HG02571 (cell line): ENCODE measurements around the gene L3MBTL1.

Experiments used
- ATAC-seq: cut with Tn5 transposase; IDR thresholded peaks from one replicate; pipeline ENCODE4 v1.9.1; 2021; ENCODE audit warnings: mild to moderate bottlenecking, moderate library complexity; ENCODE audit not compliant: unreplicated experiment

L3MBTL1 gene

GRCh38 chr20:43507150-43508080, at the start of gene L3MBTL1:
L3MBTL1 (plus strand) TSS chr20:43507697; CDS start chr20:43513504, 5,807 bp downstream.
- ATAC-seq = no peak

DNA sequence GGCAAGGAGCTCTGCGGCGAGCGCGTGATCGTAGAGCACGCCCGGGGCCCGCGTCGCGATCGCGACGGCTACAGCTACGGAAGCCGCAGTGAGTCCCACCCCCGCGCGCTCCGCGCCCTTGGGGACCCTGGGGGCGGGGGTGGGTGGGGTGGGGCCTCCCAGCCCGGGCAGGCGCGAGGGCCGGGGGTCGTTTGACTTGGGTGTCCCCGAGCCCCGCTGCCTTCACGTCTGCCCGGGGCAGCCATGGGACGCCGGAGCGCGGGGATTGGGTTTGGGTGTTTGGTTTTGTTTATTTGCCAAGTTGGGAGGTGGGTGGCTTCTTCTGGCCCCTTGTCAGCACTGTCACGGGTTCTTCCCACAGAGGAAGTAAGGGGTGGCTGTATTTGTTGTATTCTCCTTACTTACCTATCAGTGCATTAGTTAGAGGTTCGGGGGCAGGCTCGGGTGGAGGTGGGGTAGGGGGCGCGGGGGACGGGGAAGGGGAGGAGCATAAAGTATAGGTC, 49.0 kb upstream of the L3MBTL1 start:
- ATAC-seq = no peak

DNA sequence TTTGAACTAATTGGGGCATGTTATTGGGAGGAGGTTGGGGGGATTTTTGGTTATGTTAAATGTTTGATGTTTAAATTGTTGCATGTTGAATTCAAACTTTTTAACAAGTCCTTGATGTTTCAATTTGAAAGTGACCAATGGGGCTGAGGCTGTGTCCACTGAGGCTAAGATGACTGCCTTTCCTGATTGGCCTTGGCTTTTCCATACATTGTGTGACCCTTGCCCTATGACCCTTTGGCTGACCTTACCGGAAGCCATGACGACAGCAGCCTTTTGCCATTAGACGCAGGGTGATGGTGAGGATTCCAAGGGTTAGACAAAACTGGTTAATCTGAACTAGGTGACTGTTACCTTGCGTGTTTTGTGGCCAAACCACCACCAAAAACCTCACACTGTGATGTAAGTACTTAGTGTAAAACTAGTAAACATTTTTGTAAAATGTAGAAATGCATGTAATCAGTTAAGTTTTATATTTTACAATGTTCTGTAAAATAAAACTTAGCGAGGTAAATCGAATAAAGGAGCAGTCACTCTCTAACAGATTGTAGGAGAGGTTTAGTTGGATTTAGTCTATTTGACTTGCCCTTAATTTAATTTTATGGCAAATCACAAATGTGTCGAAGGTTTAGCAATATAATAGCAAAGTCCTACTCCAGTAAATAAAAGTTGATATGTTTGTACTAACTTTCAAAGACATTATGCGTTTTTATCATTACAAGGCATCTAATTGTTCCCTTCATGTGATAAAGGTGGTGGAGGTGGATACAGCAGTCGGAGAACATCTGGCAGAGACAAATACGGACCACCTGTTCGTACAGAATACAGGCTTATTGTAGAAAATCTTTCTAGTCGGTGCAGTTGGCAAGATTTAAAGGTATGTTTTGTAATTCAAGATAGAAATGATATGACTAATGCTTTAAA, 48.2 kb upstream of the L3MBTL1 start:
- ATAC-seq = no peak

DNA sequence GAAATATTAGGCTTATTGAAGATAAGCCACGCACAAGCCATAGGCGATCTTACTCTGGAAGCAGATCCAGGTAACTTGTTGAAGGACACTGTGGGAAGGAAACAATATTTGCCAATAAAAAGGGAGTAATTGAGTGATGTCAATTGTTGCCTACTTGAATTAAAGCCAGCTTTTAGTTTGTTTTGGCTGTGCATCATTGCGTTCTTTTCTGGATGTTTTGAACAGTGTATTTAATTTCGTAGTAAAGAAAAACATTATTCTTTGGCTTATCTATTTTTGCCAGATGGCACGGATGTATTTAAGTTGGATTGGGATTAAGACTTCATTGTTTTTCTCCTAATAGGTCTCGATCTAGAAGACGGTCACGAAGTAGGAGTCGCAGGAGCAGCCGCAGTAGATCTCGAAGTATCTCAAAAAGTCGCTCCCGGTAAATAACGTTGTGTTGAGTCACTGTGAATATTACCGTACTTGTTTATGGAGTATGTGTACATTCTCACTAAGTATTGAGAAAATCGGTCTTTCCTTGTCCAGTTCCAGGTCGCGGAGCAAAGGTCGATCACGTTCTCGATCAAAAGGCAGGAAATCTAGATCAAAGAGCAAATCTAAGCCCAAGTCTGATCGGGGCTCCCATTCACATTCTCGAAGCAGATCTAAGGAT, 47.2 kb upstream of the L3MBTL1 start:
- ATAC-seq = no peak

DNA sequence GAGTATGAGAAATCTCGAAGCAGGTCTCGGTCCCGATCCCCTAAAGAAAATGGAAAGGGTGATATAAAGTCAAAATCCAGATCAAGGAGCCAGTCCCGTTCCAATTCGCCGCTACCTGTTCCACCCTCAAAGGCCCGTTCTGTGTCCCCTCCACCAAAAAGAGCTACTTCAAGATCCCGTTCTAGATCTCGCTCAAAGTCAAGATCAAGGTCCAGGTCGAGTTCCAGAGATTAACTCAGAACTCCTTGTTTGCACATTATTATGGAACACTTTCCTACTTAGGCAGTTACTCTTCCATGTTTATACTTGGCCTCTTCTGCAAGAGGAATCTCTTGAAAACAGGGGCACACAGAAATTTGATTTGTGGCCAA, 46.7 kb upstream of the L3MBTL1 start:
- ATAC-seq = no peak

DNA sequence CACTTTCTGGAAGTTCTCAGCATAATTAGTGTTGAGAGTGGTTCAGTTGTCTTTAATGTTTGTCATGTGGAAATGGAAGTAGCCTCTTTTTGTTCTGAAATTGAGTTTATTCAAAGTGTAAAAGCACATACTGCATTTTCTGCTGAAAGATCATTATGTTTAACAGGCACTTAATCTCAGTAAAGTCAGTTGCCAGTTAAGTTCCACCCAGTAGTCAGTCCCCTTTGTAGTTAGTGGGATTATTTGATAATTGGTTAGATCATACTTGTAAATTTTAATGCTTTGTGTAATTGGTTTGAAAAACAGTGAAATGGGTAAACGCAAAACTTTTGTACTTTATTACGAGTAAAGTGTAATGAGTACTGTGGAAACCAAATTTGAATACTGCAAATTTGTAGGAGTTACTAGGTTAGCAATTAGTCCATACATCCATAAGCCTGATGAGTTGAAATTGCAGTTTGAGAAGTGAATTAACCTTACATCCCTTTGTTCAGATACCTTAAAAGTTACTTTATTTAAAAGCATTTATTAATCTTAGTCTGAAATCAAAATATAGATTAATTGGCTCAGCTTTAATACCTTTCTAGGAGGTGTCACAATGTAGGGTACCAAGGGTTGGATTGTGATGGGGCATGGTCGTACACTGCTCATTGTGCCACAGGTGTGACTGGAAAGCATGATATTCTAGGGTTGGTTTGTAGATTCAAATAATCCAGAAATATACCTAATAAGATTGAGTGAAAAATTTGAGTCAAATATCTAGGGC, 45.4 kb upstream of the L3MBTL1 start:
- ATAC-seq = no peak

- no peak for ATAC-seq
These were observed 44.6 kb upstream of the L3MBTL1 start for GRCh38 chr20:43462660-43463526.

DNA sequence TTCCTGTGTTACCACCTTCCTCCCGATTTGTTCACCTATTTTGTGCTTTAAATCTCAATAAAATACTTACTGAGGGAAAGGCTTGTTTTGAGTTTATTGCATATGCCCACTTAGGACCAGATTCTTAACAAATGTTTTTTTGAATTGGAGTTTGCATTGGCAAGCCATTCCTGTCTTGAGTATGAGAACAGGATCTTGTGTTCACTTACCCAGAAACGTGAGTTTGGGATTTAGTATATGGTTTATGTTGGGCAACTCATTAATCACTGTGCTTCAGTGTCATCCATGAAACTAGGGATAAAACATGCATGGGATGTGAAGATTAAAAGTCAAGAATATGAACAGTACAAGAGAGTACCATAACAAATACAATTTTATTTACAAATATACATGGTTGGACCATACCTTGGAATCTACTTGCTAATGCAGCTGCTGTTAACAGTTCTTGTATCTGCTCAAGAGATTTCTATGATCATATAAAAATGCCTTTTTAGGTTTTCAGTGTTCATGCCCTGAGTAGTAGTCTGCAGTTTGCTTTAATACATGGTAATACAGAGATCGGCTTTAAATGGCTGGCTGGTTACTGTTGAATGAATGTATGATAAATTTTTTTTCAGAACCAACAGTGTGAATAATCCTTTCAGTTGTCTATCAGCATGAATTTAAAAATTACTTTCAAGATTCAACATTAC, 43.8 kb upstream of the L3MBTL1 start:
- ATAC-seq = no peak

- no peak for ATAC-seq
These were observed 43.2 kb upstream of the L3MBTL1 start for GRCh38 chr20:43464219-43464790.

DNA sequence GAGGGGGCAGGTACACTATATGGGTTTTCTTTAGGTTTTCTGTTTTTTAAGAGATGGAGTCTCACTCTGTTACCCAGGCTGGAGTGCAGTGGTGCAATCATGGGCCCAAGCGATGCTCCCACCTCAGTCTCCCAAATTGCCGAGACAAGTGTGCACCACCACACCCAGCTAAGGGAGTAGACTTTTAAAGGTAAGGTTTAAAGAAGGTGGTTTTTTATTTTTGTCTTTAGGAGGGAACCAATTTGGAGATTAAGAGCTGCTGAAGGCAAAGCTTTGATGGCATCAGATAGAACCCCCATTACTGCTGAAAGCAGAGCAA, 41.9 kb upstream of the L3MBTL1 start:
- no peak for ATAC-seq

DNA sequence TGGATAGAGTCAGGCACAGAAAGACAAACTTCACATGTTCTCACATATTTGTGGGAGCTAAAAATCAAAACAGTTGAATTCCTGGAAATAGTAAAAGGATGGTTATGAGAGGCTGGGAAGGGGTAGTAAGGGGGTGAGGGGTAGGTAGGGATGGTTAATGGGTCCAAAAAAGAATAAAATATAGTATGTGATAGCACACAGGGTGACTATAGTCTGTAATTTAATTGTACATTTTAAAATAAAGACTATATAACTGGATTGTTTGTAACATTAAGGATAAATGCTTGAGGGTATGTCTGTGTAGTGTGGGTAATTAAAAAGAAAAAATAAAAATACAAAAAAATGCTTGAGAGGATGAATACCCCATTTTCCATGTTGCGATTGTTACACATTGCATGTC, 39.9 kb upstream of the L3MBTL1 start:
- no peak for ATAC-seq

DNA sequence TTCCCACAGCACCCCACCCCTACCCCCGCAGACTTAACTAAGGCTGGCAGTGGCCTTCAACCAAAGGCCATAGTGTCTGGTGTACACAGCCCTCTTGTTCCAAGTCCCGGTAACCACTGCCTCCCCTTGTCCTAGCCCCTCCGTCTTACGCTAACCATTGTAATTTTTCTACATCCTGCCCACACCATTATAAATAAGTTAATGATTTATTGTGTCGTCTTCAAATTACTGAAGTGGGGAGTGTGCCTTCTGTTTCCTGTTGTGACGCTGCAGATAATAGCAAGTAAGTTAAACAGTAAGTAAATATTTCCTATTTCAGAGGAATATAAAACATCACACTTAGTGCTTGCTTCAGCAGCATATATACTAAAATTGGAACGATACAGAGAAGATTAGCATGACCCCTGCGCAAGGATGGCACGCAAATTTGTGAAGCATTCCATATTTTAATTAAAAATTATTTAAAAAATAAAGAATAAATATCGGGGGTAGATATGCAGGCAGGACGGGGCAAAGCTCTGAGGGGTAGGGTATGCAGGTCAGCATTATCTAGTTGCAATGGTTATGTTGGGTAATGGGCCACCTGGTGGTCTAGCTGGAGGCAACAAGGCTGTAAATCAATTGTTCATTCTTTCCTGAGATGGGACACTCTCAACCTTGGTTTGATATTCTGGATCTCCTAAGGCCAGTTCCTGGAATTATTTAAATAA, 34.7 kb upstream of the L3MBTL1 start:
- ATAC-seq = no peak

- no peak for ATAC-seq
These were observed 34.2 kb upstream of the L3MBTL1 start for GRCh38 chr20:43473381-43473704.

GRCh38 chr20:43477193-43477592, 30.3 kb upstream of the L3MBTL1 start:
- no peak for ATAC-seq

GRCh38 chr20:43477619-43478018, 29.9 kb upstream of the L3MBTL1 start:
- no peak for ATAC-seq

- no peak for ATAC-seq
These were observed 17.5 kb upstream of the L3MBTL1 start for GRCh38 chr20:43490038-43490437.

DNA sequence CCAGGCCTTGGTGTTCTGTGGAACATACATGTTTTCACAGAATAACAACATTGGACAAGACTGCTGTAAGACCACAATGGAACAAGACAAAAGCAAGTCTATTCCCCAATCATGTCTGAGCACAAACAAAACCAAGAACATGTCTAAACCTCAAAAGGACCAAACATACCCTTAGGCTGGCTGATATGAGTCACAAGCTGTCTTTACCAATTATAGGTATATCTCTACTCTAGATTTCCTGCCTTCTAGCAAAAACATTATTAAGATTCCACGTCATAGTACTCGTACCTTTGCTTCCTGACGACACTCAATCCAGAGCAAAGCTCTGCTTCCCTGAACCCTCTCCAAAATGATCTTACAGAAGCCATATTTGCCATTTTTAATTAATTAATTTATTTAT, 15.4 kb upstream of the L3MBTL1 start:
- peak; percentile 58 for ATAC-seq

DNA sequence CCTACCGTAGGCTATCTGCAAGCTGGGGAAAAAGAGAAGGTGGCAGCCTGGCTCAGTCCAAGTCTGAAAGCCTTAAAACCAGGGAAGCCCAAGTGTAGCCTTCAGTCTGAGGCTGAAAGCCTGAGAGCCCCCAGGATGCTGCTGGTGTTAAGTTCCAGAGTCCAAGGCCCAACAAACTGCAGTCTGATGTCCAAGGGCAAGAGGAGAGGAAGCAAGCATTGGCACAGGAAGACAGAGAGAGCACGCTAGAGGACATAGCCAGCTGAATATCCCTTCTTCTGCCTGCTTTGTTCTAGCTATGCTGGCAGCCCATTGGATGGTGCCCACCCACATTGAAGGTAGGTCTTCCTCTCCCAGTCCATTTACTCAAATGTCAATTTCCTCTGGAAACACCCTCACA, 12.1 kb upstream of the L3MBTL1 start:
- ATAC-seq = no peak
